CD4-positive, alpha-beta T cell treated with Interleukin-2 at 100 ng/mL for 4 hours (primary cell): ENCODE measurements around the gene NMNAT3.

Experiments used
- DNase-seq: peaks from one replicate; pipeline ENCODE4 v3.0.0-alpha.2; 2020; ENCODE audit warnings: low spot score

NMNAT3 gene

GRCh38 chr3:139578783-139579182, 99.0 kb downstream of the NMNAT3 start:
- DNase-seq, result no peak

- DNase-seq, result no peak
These were observed 99.9 kb downstream of the NMNAT3 start for GRCh38 chr3:139577909-139578308.

GRCh38 chr3:139577346-139577745, 100.4 kb downstream of the NMNAT3 start:
- no peak for DNase-seq

- DNase-seq, result no peak
These were observed 103.5 kb downstream of the NMNAT3 start for GRCh38 chr3:139574026-139574947.

DNA sequence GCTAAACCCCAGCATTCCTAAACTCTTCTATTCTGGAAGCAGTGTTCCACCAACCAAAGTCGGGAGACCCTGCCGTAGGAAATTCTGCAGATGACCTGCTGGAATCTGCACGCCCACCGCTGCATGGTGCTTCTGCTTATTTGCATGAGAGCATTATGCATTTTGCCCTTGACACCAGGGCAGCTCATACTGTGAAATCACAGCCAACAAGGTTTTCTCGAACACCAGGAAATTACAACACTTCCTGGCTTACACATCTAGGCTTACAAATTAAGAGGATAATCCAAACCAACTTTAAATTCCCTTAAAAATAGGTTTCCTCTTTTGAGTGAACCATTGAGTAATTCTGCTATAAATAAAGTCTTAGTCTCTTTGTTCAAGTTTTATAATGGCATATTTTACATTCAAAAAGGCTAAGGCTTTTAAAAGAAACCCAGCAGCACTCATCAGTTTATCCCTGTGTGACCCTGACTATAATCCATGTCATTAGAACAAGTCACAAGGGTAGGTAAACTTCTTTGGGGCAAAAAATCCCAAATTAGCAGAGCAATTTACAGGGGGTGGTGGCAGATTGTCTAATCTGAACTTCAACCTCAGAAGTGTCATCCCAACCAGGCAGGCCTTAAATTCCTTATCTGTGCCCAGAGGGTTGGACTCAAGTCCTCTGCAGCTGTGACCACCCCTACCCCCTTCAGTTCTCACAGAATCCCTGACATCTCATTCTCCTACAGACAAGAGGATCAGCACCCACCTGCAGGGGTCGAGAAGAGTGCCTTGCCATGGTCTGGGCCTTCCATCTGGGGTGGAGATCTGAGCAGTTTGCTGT, 104.7 kb downstream of the NMNAT3 start:
- no peak for DNase-seq

GRCh38 chr3:139571711-139572110, 106.1 kb downstream of the NMNAT3 start:
- DNase-seq, result no peak

DNA sequence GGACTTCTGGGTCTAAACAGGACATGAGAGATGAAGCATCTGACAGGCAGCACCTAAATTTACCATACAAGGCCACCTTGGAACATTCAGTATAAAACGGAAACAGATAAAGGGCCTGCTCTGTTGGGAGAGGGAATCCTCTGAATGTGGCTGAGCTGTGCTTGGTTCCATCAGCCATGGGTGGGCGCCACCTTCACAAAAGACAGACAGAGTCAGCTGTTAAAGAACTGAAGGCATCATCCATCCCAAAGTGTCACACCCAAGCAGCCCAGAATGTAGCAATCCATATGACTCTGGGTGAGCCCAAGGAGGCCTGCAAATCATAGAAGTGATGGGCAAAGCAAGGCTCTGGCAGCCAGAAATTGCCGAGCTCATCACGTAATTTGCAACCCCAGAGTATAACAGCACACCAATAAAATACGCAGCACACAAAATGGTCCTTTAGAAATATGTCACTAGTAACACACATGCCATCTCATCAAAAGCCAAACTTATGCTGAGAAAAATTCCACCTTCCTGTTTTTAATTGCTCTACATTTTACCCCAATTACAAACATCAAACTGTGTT, 113.4 kb downstream of the NMNAT3 start:
- DNase-seq, result no peak

- no peak for DNase-seq
These were observed 115.7 kb downstream of the NMNAT3 start for GRCh38 chr3:139561959-139562676.

GRCh38 chr3:139561255-139561817, 116.4 kb downstream of the NMNAT3 start:
- DNase-seq, result no peak

DNA sequence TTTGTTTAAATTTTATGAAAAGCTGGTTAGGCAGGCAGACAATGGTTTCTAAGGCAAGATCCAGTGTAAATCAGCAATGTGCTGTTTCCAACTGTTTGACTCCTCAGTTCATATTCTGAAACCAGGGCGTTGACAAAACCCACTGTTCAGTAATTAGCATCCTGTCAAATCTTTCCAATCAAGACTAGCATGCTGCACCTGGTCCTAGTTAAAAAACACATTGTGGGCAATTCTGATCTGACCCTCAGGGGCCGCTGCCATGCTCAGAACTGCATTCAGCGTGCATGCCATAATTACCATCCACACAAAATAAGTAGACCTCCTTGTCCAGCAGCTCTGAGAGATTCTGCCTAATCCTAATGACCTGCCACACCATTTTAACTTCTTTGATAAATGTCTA, 117.4 kb downstream of the NMNAT3 start:
- DNase-seq, result no peak

DNA sequence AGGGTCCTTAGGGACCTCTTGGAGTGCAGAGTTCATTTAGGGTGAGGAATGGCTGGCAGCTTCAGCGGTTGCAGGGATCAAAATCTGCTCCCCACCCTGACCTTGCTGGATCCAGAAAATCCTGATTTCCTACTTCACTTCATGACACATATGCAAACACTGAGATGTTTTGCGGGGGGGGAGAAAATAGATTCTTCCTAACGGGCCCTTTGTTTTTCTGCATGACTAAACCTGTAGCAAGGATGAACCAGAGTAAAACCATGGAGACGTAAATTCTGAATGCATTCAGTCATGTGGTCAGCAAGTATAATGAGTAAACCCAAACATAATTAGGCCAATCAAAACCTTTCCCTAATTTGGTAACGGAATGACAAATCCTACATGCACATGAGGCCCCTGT, 118.2 kb downstream of the NMNAT3 start:
- DNase-seq, result no peak

- no peak for DNase-seq
These were observed 119.2 kb downstream of the NMNAT3 start for GRCh38 chr3:139558351-139559266.

DNA sequence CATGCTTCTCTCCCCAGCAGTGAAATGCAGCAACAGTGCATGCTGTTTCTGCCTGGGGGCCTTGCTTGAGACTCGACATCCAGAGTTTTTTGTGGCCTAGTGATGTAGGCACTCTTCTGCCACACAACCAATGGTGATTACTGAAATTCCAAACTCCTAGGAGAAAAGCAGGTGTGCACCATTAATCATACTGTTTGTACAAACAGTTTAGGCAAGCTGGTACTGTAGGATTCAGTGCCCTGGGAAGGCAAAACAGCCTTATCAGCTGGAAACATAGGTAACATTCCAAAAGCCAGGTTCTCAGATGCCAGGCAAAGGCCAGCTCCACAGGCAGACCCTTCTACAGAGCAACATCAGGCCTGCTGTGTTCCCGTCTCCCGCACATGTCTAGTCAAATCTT, 120.7 kb downstream of the NMNAT3 start:
- no peak for DNase-seq

DNA sequence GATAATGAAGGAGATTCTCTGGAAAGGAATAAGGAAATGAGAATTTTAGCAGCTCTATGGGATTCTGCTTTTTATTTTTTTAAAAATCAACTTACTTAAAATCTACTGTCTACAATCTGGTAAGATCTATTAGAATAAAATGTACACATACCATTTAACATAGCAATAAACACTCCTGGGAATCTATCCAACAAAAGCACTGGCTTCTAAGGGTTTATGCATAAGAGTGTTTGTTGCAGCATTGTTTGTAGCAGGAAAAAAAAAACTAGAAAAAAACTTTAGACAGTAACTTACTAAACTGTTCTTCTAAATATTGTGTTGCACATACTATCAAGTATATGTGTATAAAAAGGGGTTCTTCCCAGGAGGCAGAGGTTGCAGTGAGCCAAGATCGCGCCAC, 122.5 kb downstream of the NMNAT3 start:
- no peak for DNase-seq

DNA sequence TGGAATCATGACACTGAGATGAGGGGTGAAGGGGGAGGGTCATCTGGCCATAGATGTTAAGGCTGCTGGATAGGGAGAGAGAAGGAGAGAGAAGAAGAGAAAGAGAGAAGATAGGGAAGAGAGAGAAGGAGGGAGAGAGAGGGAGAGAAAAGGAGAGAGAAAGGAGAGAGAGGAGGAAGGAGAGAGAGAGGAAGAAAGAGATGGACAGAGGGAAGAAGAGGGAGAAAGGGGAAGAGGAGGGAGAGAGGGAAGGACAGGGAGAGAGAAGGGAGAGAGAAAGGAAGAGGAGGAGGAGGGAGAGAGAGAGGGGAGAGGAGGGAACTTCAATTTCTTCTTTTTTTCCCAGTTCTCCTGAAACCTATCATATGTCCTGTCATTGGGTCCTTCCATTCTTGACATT, 123.1 kb downstream of the NMNAT3 start:
- DNase-seq, result no peak

- DNase-seq, result no peak
These were observed 125.0 kb downstream of the NMNAT3 start for GRCh38 chr3:139552632-139553365.

DNA sequence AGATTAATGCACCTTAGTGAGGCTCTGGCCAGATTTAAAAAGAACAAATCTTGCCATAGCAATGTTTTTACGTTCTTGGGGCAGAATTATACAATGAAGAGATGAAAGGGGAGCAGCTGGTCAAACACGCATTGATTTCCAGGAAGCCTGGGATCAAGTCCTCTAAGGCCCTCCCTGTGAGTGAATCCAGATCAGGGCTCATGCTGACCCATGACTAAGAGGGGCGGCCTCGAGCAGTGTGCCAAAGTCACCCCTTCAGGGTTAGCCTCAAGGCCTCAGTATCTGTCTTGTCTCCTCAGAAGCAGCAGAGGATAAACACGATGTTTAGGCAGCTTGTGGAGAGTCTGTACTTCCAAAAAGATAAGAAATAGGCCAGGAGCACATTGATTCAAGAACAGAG, 129.0 kb downstream of the NMNAT3 start:
- DNase-seq, result no peak

GRCh38 chr3:139547666-139548065, 130.1 kb downstream of the NMNAT3 start:
- DNase-seq, result no peak

GRCh38 chr3:139546772-139547171, 131.0 kb downstream of the NMNAT3 start:
- DNase-seq, result no peak
